ENCODE data around the gene OR6C76. TPM values are rescaled to one million over a fixed set of nuclear protein-coding genes. Genes with fewer than 3 reads are reported as not detected.

The OR6C76 gene
- total RNA-seq, 1 donor from 2014 or later, result not detected

DNA sequence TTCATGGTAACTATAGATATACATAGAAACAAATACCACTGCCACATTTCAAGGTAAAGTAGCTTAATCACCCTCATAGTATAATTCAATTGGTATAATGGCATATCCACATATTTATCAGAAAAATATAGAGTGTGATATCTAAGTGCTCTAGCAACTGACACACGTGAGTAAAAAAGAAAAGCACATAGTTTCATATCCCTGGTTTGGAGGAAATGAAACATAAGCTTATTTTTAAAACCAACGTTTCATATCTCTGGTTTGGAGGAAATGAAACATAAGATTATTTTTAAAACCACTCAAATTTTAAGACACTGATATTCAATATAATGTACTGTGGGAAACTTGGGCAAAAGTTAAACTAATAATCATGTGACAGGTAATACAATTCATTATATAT lies 41.8 kb downstream of the OR6C76 start:
- H3K4me3 Mint-ChIP-seq, result no peak overlapping the region
- DNase-seq (ENCODE audit: low read depth, low spot score), result no peak
- no peaks in the 10 kb centered on the region for H3K36me3 Mint-ChIP-seq (ENCODE audit: low read depth)
- H3K4me1 Mint-ChIP-seq, result peaks cover 4% of the 10 kb centered on the region
- TF ChIP-seq, protein P1, sequence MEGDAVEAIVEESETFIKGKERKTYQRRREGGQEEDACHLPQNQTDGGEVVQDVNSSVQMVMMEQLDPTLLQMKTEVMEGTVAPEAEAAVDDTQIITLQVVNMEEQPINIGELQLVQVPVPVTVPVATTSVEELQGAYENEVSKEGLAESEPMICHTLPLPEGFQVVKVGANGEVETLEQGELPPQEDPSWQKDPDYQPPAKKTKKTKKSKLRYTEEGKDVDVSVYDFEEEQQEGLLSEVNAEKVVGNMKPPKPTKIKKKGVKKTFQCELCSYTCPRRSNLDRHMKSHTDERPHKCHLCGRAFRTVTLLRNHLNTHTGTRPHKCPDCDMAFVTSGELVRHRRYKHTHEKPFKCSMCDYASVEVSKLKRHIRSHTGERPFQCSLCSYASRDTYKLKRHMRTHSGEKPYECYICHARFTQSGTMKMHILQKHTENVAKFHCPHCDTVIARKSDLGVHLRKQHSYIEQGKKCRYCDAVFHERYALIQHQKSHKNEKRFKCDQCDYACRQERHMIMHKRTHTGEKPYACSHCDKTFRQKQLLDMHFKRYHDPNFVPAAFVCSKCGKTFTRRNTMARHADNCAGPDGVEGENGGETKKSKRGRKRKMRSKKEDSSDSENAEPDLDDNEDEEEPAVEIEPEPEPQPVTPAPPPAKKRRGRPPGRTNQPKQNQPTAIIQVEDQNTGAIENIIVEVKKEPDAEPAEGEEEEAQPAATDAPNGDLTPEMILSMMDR (conservative IDR thresholded peaks at IDR 0.05), result no peak
- H3K9me3 Mint-ChIP-seq, result no peaks in the 10 kb centered on the region
- no peaks in the 10 kb centered on the region for H3K27me3 Mint-ChIP-seq (ENCODE audit: low read depth)
- H3K27ac Mint-ChIP-seq (ENCODE audit: unreplicated experiment), result no peak overlapping the region

- Mint-ChIP-seq H3K27ac (ENCODE audit: unreplicated experiment) (no peak overlapping the region), H3K4me1 (peaks cover 4% of the 10 kb centered on the region), H3K9me3 (no peaks in the 10 kb centered on the region), H3K36me3 (ENCODE audit: low read depth) (no peaks in the 10 kb centered on the region), H3K4me3 (no peak overlapping the region), H3K27me3 (ENCODE audit: low read depth) (no peaks in the 10 kb centered on the region)
- TF ChIP-seq, protein P1 (conservative IDR thresholded peaks at IDR 0.05), result no peak
- no peak for DNase-seq (ENCODE audit: low read depth, low spot score)
Measured at GRCh38 chr12:55469291-55469690, 43.2 kb downstream of the OR6C76 start.

GRCh38 chr12:55470088-55470829 lies 44.2 kb downstream of the OR6C76 start, which contains the start of gene OR6C70:
Gene OR6C70, minus strand, starts transcription at chr12:55470138. Its CDS starts 0 bp downstream, at chr12:55470138.
- TF ChIP-seq, protein P1 (conservative IDR thresholded peaks at IDR 0.05), result no peak
- no peaks in the 10 kb centered on the region for H3K9me3 Mint-ChIP-seq
- H3K4me3 Mint-ChIP-seq, result no peak within 1 kb of the TSS
- peaks cover 4% of the 10 kb centered on the region for H3K4me1 Mint-ChIP-seq
- DNase-seq (ENCODE audit: low read depth, low spot score), result no peak
- H3K27ac Mint-ChIP-seq (ENCODE audit: unreplicated experiment), result no peak within 1 kb of the TSS
- no peaks in the 10 kb centered on the region for H3K27me3 Mint-ChIP-seq (ENCODE audit: low read depth)
- H3K36me3 Mint-ChIP-seq (ENCODE audit: low read depth), result no peaks in the 10 kb centered on the region

- Mint-ChIP-seq H3K36me3 (ENCODE audit: low read depth) (no peaks in the 10 kb centered on the region), H3K9me3 (no peaks in the 10 kb centered on the region), H3K4me1 (peaks cover 4% of the 10 kb centered on the region), H3K27me3 (ENCODE audit: low read depth) (no peaks in the 10 kb centered on the region), H3K27ac (ENCODE audit: unreplicated experiment) (no peak overlapping the region), H3K4me3 (no peak overlapping the region)
- DNase-seq (ENCODE audit: low read depth, low spot score), result no peak
- TF ChIP-seq, protein P1 (conservative IDR thresholded peaks at IDR 0.05), result no peak
Measured at GRCh38 chr12:55472264-55472663, 46.2 kb downstream of the OR6C76 start.

Other genes with a start within 250 kb of the OR6C76 start
- gene OR10A7, start 205.2 kb upstream of the OR6C76 start, total RNA-seq, result not detected in 2 replicates
- gene OR6C74, start 181.6 kb upstream of the OR6C76 start, total RNA-seq, result not detected in 2 replicates
- not detected in 2 replicates for gene OR6C6, start 129.7 kb upstream of the OR6C76 start, total RNA-seq
- gene OR6C1, start 111.9 kb upstream of the OR6C76 start, total RNA-seq, result not detected in 2 replicates
- gene OR6C3, start 95.5 kb upstream of the OR6C76 start, total RNA-seq, result not detected in 2 replicates
- not detected in 2 replicates for gene OR6C75, start 63.3 kb upstream of the OR6C76 start, total RNA-seq
- not detected in 2 replicates for gene OR6C65, start 25.7 kb upstream of the OR6C76 start, total RNA-seq
- not detected in 2 replicates for gene OR6C2, start 17.8 kb downstream of the OR6C76 start, total RNA-seq
- gene OR6C70, start 43.9 kb downstream of the OR6C76 start, total RNA-seq, result not detected in 2 replicates
- not detected in 2 replicates for gene OR6C68, start 66.1 kb downstream of the OR6C76 start, total RNA-seq
- gene OR6C4, start 123.3 kb downstream of the OR6C76 start, total RNA-seq, result not detected in 2 replicates
- not detected in 2 replicates for gene OR2AP1, start 146.2 kb downstream of the OR6C76 start, total RNA-seq
- not detected in 2 replicates for gene OR10P1, start 210.6 kb downstream of the OR6C76 start, total RNA-seq

Data from neural crest cell (in vitro differentiated cells).